OCI-LY1 (cell line): ENCODE data around the gene FAM107B.

Source experiments
- H2AFZ ChIP-seq: fragments of 200-600 bp; sonication (generic), shearing (Covaris generic); 2 replicates; pipeline ENCODE4 v1.6.0; 2014; ENCODE audit warnings: antibody characterized with exemption, mild to moderate bottlenecking, low read length
- H3F3A ChIP-seq: fragments of 200-600 bp; sonication (generic), shearing (Covaris generic); 2 replicates; pipeline ENCODE4 v1.6.0; 2014; ENCODE audit warnings: mild to moderate bottlenecking, antibody characterized with exemption, low read length, moderate library complexity; ENCODE audit not compliant: insufficient read depth
- H3K27ac ChIP-seq: fragments of 200-600 bp; sonication (generic); 2 replicates; pipeline ENCODE4 v1.5.1; 2014; ENCODE audit warnings: low read length, mixed run types, mild to moderate bottlenecking, low read depth; ENCODE audit not compliant: poor library complexity, severe bottlenecking
- H3K27me3 ChIP-seq: fragments of 200-600 bp; sonication (generic); 2 replicates; pipeline ENCODE4 v1.6.0; 2014; ENCODE audit warnings: antibody characterized with exemption, mild to moderate bottlenecking, low read length, moderate library complexity; ENCODE audit not compliant: insufficient read depth
- H3K36me3 ChIP-seq: fragments of 200-600 bp; sonication (generic); 2 replicates; pipeline ENCODE4 v1.6.1; 2014; ENCODE audit warnings: mild to moderate bottlenecking, antibody characterized with exemption, low read length, moderate library complexity, mixed read lengths; ENCODE audit not compliant: insufficient read depth
- H3K4me1 ChIP-seq: fragments of 200-600 bp; sonication (generic); 2 replicates; pipeline ENCODE4 v1.5.1; 2014; ENCODE audit warnings: mild to moderate bottlenecking, low read length, moderate library complexity; ENCODE audit not compliant: insufficient read depth, severe bottlenecking
- H3K4me2 ChIP-seq: fragments of 200-600 bp; sonication (generic), shearing (Covaris generic); 2 replicates; pipeline ENCODE4 v1.6.1; 2014; ENCODE audit warnings: low read length
- H3K4me3 ChIP-seq: fragments of 200-600 bp; sonication (generic); 2 replicates; pipeline ENCODE4 v1.5.1; 2014; ENCODE audit warnings: low read length, low read depth, mild to moderate bottlenecking, mixed read lengths; ENCODE audit not compliant: poor library complexity, severe bottlenecking
- H3K79me2 ChIP-seq: fragments of 200-600 bp; shearing (Covaris generic); 2 replicates; pipeline ENCODE4 v1.6.1; 2016; ENCODE audit warnings: mixed run types, low read length, mixed read lengths; ENCODE audit not compliant: insufficient read depth
- H3K9ac ChIP-seq: fragments of 200-600 bp; sonication (generic), shearing (Covaris generic); 2 replicates; pipeline ENCODE4 v1.6.1; 2014; ENCODE audit warnings: mild to moderate bottlenecking, low read length, mixed read lengths
- H3K9me2 ChIP-seq: fragments of 200-600 bp; sonication (generic), shearing (Covaris generic); 2 replicates; pipeline ENCODE4 v1.6.1; 2014; ENCODE audit warnings: low read depth, mild to moderate bottlenecking, low read length, mixed read lengths
- H3K9me3 ChIP-seq: fragments of 200-600 bp; shearing (Covaris generic); 2 replicates; pipeline ENCODE4 v1.6.1; 2014; ENCODE audit warnings: low read length, mixed read lengths
- H4K20me1 ChIP-seq: fragments of 200-600 bp; sonication (generic), shearing (Covaris generic); 2 replicates; pipeline ENCODE4 v1.6.0; 2016; ENCODE audit warnings: mild to moderate bottlenecking, low read length; ENCODE audit not compliant: insufficient read depth
- CTCF ChIP-seq: fragments of 200-600 bp; sonication (generic), shearing (Covaris generic); IDR thresholded peaks from 2 replicates; pipeline ENCODE4 v1.5.1; 2017; ENCODE audit warnings: mild to moderate bottlenecking, antibody characterized with exemption, low read length, moderate library complexity, mixed read lengths
- EZH2 ChIP-seq: fragments of 200-600 bp; sonication (generic), shearing (Covaris generic); IDR thresholded peaks from 2 replicates; pipeline ENCODE4 v1.8.0; 2017; ENCODE audit warnings: borderline replicate concordance, mixed run types, mild to moderate bottlenecking, antibody characterized with exemption, low read length, moderate library complexity, mixed read lengths

Gene FAM107B

GRCh38 chr10:14519785-14520184 is 254.9 kb downstream of the FAM107B start:
- H3K9ac ChIP-seq = no peak overlapping the region
- no peak for TF ChIP-seq CTCF
- no peak for TF ChIP-seq EZH2
- H3K36me3 ChIP-seq = peaks cover 82% of the 10 kb centered on the region
- H3K27me3 ChIP-seq = no peaks in the 10 kb centered on the region
- no peak overlapping the region for H3K4me2 ChIP-seq
- no peak overlapping the region for H2AFZ ChIP-seq
- H3F3A ChIP-seq = no peaks in the 10 kb centered on the region
- no peak overlapping the region for H3K4me3 ChIP-seq
- H3K9me2 ChIP-seq = no peaks in the 10 kb centered on the region
- H3K27ac ChIP-seq = no peak overlapping the region
- no peaks in the 10 kb centered on the region for H4K20me1 ChIP-seq
- H3K79me2 ChIP-seq = 0 out of 2 replicates have a peak, but pooled peaks cover 4% of the 10 kb centered on the region
- H3K4me1 ChIP-seq = no peaks in the 10 kb centered on the region
- 0 out of 2 replicates have a peak, but pooled peaks cover 2% of the 10 kb centered on the region for H3K9me3 ChIP-seq

GRCh38 chr10:14518149-14518548 is 256.5 kb downstream of the FAM107B start:
- H3K4me3 ChIP-seq = no peak overlapping the region
- no peaks in the 10 kb centered on the region for H3K27me3 ChIP-seq
- H3K27ac ChIP-seq = no peak overlapping the region
- no peak for TF ChIP-seq EZH2
- TF ChIP-seq CTCF = no peak
- H3K36me3 ChIP-seq = peaks cover 73% of the 10 kb centered on the region
- no peaks in the 10 kb centered on the region for H4K20me1 ChIP-seq
- H3F3A ChIP-seq = no peaks in the 10 kb centered on the region
- H3K9me3 ChIP-seq = 0 out of 2 replicates have a peak, but pooled peaks cover 2% of the 10 kb centered on the region
- no peak overlapping the region for H3K9ac ChIP-seq
- no peaks in the 10 kb centered on the region for H3K79me2 ChIP-seq
- H3K4me2 ChIP-seq = no peak overlapping the region
- no peak overlapping the region for H2AFZ ChIP-seq
- H3K9me2 ChIP-seq = no peaks in the 10 kb centered on the region
- H3K4me1 ChIP-seq = no peaks in the 10 kb centered on the region

DNA sequence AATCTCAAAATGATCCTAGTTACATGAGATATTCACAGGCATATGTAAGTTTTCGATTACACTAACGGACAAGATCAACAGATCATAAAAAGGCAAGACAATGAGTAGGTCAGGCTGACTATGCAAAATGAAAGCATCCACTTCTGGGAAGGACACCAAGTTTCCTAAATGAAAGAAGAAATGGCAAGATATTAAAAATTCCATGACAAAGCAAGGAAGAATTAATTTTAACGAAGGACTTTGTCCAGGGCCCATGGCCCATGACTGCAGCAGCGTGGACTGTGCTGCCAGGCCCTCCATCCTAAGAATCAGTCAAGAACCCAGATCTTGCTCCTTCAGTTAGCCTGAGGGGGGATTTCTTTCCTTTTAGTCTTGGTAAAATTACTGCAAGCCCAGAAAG is 261.6 kb downstream of the FAM107B start:
- Histone ChIP-seq H3K9me2 (no peaks in the 10 kb centered on the region), H3K27ac (no peak overlapping the region), H3K79me2 (no peaks in the 10 kb centered on the region), H3K4me1 (no peaks in the 10 kb centered on the region), H3K9me3 (0 out of 2 replicates have a peak, but pooled peaks cover 5% of the 10 kb centered on the region), H2AFZ (no peak overlapping the region), H3K27me3 (no peaks in the 10 kb centered on the region), H3K4me3 (no peak overlapping the region), H3K4me2 (no peak overlapping the region), H3F3A (no peaks in the 10 kb centered on the region), H3K36me3 (peaks cover 64% of the 10 kb centered on the region), H4K20me1 (no peaks in the 10 kb centered on the region), H3K9ac (no peak overlapping the region)
- TF ChIP-seq EZH2 (no peak), CTCF (no peak)
